GM12892 (cell line): ENCODE data around the gene FFAR2.

Source experiments
- POLR2A ChIP-seq: IDR thresholded peaks from 2 replicates; pipeline ENCODE4 v1.6.1; 2011; ENCODE audit warnings: low read depth, low read length, control low read depth
- POLR2AphosphoS5 ChIP-seq: IDR thresholded peaks from 2 replicates; pipeline ENCODE4 v1.6.1; 2011; ENCODE audit warnings: low read depth, low read length, control low read depth
- TAF1 ChIP-seq: IDR thresholded peaks from 2 replicates; pipeline ENCODE4 v1.6.1; 2011; ENCODE audit warnings: low read depth, mild to moderate bottlenecking, control low read depth, low read length, borderline replicate concordance

- TF ChIP-seq POLR2A (no peak), POLR2AphosphoS5 (no peak), TAF1 (no peak)
These were observed 47.3 kb downstream of the FFAR2 start for GRCh38 chr19:35495107-35496064.
